GM21367 (cell line): Measurements from ENCODE around the gene ITLN1.

Source experiments
- ATAC-seq: cut with Tn5 transposase; IDR thresholded peaks from one replicate; pipeline ENCODE4 v1.9.1; 2021; ENCODE audit not compliant: unreplicated experiment

The ITLN1 gene

GRCh38 chr1:160858507-160858906 lies 26.5 kb downstream of the ITLN1 start:
- ATAC-seq: no peak

GRCh38 chr1:160858097-160858496 lies 26.9 kb downstream of the ITLN1 start:
- no peak for ATAC-seq

- ATAC-seq: no peak
Measured at GRCh38 chr1:160855181-160855981, 29.6 kb downstream of the ITLN1 start.

DNA sequence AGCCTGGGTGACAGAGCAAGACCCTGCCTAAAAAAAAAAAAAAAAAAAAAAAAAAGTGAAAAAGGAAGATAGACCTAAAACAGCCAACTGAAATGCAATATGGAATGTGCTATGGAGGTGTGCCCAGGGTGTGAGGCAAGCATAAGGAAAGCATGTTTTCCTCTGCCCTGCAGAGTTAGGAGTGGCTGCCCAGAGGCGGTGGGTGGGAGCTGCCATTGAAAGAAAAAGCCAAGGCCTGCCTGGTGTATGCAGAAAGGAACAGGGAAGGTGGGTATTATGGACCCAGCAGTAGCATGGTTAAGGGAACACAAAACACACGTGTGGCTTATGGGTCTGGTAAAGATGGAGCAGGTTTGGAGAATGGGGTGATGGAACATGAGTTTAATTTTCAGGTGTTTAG lies 31.2 kb downstream of the ITLN1 start:
- ATAC-seq: no peak

DNA sequence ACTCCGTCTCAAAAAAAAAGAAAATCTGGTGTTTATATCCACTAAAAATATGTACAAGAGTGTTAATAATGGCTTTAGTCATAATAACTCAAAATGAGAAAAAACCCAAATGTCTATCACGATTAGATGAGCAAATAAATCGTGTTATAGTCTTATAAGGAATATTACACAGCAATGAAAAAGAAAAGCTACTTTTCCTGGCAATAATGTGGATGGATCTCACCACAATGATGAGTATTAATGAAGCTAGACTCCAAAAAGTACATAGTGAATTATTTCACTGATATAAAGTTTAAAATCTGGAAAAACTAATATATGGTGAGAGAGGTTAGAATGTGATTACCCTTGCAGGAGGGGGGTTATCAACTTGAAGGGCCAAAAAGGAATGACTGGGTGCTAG lies 32.0 kb downstream of the ITLN1 start:
- no peak for ATAC-seq

GRCh38 chr1:160850993-160851392 lies 34.0 kb downstream of the ITLN1 start:
- ATAC-seq: no peak

DNA sequence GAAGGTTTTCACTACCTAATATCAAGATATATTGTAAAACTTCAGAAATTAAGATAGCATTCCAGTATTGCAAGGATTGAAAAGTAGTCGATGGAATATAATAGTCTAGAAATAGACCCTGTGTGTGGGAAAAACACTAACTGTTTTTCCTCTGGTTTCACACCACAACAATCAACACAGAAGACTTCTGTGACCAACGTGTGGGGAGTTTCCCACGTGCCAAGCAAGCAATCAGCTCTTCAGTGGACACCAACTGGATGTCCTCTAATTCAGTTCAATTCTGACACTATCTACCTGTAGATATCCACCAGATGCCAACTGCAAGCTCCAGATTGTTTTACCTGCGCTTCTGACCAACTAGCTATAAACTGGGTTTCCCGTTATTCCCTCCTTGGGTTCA lies 34.4 kb downstream of the ITLN1 start:
- ATAC-seq: no peak

DNA sequence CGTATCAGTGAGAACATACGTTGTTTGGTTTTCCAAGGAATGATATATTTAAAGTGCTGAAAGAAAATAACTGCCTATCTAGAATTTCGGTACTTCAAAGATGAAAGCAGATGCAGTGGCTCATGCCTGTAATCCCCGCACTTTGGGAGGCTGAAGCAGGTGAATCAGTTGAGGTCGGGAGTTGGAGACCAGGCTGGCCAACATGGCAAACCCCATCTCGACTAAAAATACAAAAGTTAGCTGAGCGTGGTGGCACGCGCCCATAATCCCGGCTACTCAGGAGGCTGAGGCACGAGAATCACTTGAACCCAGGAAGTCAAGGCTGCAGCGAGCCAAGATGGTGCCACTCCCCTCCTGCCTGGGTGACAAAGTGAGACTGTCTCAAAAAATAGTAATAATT lies 38.7 kb downstream of the ITLN1 start:
- no peak for ATAC-seq

- no peak for ATAC-seq
Measured at GRCh38 chr1:160844447-160845232, 40.3 kb downstream of the ITLN1 start.

GRCh38 chr1:160841079-160841478 lies 43.9 kb downstream of the ITLN1 start:
- ATAC-seq: no peak

DNA sequence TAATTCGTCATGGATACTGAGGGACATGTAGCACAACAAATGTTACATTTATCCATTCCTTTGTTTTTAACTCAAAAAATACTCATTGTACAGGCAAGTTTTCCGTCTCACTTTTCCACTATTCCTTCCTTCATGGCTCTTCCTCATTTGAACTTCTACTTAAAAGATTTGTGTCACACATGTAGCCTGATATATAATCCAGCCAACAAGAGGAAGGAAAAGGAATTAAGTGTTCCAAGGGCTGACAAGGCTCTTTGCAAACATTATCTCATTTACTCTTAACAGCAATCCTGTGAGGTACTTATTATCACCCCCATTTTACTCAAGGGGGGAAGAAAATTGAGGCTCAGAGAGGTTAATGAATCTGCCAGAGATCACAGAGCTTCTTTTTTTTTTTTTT lies 45.2 kb downstream of the ITLN1 start:
- ATAC-seq: no peak

- ATAC-seq: no peak
Measured at GRCh38 chr1:160838888-160839287, 46.1 kb downstream of the ITLN1 start.

GRCh38 chr1:160837558-160838205 lies 47.3 kb downstream of the ITLN1 start:
- ATAC-seq: peak; percentile 69

DNA sequence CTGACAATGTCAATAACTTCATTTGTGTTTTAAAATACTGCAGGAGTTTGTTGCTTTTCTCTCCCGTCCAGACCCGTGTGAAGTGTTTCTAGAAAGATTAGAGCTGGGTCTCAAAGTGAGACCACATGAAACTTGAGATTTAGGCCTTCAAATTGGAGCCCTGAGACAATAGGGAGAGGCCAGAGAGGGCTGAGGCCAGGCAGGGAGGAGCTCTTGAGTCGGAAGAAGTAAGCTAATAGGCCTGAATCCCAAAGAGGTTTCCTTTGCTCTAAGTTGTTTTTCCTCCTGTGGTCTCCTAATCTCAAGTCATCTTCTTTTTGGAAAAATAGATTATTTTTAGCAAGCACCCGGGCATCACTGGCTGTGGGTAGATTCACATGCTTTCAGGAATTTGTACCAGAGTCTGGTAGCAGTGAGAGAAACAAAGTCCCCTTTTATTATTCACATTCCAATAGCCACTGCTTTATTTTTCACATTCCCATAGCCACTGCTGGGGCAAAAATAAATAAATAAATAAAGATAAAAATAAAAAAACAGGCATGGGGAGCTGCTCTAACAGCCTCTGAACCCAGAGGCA lies 47.9 kb downstream of the ITLN1 start:
- ATAC-seq: no peak

- ATAC-seq: no peak
Measured at GRCh38 chr1:160836561-160836960, 48.4 kb downstream of the ITLN1 start.

DNA sequence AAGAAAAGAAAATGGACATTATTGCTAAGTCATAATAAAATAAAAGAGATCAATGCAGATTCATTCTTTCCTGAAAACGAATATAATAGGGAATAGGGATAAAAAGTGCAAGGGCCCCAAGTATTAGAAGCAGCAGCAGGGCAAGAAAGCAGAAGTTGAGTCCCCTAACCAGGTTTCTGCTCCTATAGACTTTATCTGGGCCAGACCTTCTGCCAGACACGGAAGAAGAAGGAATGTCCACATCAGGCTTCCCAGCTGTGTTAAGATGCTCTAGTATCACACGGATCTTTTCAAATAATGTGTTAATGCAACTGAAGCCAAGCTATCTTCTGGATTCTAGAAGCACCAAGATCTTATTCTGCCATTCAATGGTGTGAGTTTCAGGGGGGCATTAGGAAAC lies 49.2 kb downstream of the ITLN1 start:
- no peak for ATAC-seq

GRCh38 chr1:160834945-160835565 lies 49.9 kb downstream of the ITLN1 start:
- no peak for ATAC-seq

GRCh38 chr1:160830321-160831153 lies 54.4 kb downstream of the ITLN1 start:
- ATAC-seq: no peak

GRCh38 chr1:160829766-160830165 lies 55.2 kb downstream of the ITLN1 start:
- ATAC-seq: no peak

GRCh38 chr1:160827418-160827817 lies 57.6 kb downstream of the ITLN1 start:
- no peak for ATAC-seq
